K562 (cell line): ENCODE results near the gene TVP23A.

ENCODE experiments used
- CTCF ChIP-seq, 3 experiments: IDR thresholded peaks in 2 of 3; conservative IDR thresholded peaks in 1 of 3; 2 replicates each; pipeline ENCODE4 v1.5.1; 2011 to 2012; ENCODE audit warnings: low read length in 3 of 3, mild to moderate bottlenecking in 3 of 3, control low read depth in 2 of 3, improper control_type of control experiment in 1 of 3, inconsistent platforms in 1 of 3, low read depth in 1 of 3, mixed read lengths in 1 of 3, moderate library complexity in 1 of 3; ENCODE audit not compliant: insufficient read depth in 2 of 3
- E2F4 ChIP-seq: sonication (generic); formaldehyde crosslinking; IDR thresholded peaks from 2 replicates; pipeline ENCODE4 v1.8.0; 2022; ENCODE audit warnings: mild to moderate bottlenecking, low read depth, missing genetic modification reagents
- NR1H2 ChIP-seq: sonication (generic); formaldehyde crosslinking; IDR thresholded peaks from 2 replicates; pipeline ENCODE4 v1.4.0; 2020; ENCODE audit warnings: mild to moderate bottlenecking, missing genetic modification reagents
- PRMT5 ChIP-seq: sonication (generic); formaldehyde crosslinking; IDR thresholded peaks from 2 replicates; pipeline ENCODE4 v1.5.0; 2020; ENCODE audit warnings: missing genetic modification reagents
- SMAD3 ChIP-seq: fragments of 450-650 bp; formaldehyde crosslinking; conservative IDR thresholded peaks from 2 replicates; pipeline ENCODE4 v1.4.0; 2020; ENCODE audit warnings: mild to moderate bottlenecking
- ZNF644 ChIP-seq: fragments of 200-800 bp; sonication (Bioruptor generic); IDR thresholded peaks from 2 replicates; pipeline ENCODE4 v1.6.1; 2016; ENCODE audit warnings: low read depth, missing genetic modification characterization, missing compliant biosample characterization

GRCh38 chr16:10791048-10791447 is 27.5 kb downstream of the TVP23A start:
- TF ChIP-seq ZNF644 (tag) = no peak
- TF ChIP-seq E2F4 (CRISPR knock-in tag) = no peak
- TF ChIP-seq SMAD3 = no peak
- TF ChIP-seq PRMT5 = no peak
- TF ChIP-seq NR1H2 (CRISPR knock-in tag) = no peak
- TF ChIP-seq CTCF (IDR thresholded peaks at IDR 0.05 in 2 of 3, conservative IDR thresholded peaks at IDR 0.05 in 1 of 3; ENCODE audit: insufficient read depth in 2 of 3, low read depth in 1 of 3, low read length in 3 of 3) = no peak
